Stomach smooth muscle (tissue), 2 donors: ENCODE measurements around the gene EDN3.

Source experiments
- H3K27ac ChIP-seq: one replicate; pipeline ENCODE4 v1.7.0; 2013; ENCODE audit warnings: mild to moderate bottlenecking, low read length, inconsistent platforms
- H3K27me3 ChIP-seq, 2 donors: one replicate each; pipeline ENCODE4 v1.7.0; 2013; ENCODE audit warnings: low read length in 2 of 2; ENCODE audit not compliant: insufficient read depth in 2 of 2, control insufficient read depth in 1 of 2
- H3K36me3 ChIP-seq, 2 donors: one replicate each; pipeline ENCODE4 v1.7.0; 2013; ENCODE audit warnings: low read length in 2 of 2; ENCODE audit not compliant: control insufficient read depth in 2 of 2, insufficient read depth in 2 of 2
- H3K4me1 ChIP-seq: one replicate; pipeline ENCODE4 v1.7.0; 2013; ENCODE audit warnings: low read length; ENCODE audit not compliant: control insufficient read depth, insufficient read depth
- H3K4me3 ChIP-seq, 2 donors: one replicate each; pipeline ENCODE4 v1.7.0; 2013; ENCODE audit warnings: low read length in 2 of 2
- H3K9ac ChIP-seq, 2 donors: one replicate each; pipeline ENCODE4 v1.7.0; 2013; ENCODE audit warnings: low read length in 2 of 2, mild to moderate bottlenecking in 1 of 2
- H3K9me3 ChIP-seq, 2 donors: one replicate each; pipeline ENCODE4 v1.7.0; 2013; ENCODE audit warnings: low read length in 2 of 2; ENCODE audit not compliant: control insufficient read depth in 2 of 2
- donor health status: healthy.
- donor health status: Pancreatic carcinoma.

Gene EDN3, protein sequence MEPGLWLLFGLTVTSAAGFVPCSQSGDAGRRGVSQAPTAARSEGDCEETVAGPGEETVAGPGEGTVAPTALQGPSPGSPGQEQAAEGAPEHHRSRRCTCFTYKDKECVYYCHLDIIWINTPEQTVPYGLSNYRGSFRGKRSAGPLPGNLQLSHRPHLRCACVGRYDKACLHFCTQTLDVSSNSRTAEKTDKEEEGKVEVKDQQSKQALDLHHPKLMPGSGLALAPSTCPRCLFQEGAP

DNA sequence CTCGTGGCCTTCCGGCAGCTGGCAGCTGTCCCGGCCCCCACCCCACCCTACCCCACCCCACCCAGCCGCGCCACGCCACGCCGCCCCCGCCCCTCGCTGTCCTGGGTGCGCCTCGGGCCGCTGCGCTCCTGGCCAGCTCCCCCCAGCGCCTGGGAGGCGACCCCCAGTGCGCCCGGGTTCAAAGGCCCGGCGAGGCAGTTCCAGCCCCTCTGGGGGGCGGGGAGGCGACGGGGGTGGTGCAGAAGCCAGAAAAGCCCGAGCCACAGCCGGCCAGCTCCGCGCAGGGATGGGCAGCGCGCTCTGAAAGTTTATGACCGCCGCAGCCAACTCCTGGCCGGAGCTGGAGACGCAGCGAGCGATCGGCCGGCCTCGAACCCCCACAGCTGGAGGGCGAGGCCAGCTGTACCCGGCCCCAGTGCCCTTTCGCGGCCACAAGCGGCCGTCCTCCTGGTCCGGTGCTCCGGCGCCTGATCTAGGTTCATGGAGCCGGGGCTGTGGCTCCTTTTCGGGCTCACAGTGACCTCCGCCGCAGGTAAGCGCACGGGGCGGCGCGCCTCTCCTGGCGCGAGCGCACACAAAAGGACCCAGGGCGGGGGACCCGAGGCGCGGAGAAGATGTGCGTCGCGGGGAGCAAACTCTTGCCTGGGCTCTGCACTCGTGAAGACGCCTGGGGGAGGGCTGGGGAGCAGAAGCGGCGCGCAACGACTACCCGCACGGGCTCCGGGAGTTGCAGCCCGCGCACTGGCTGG lies at the start of gene EDN3:
Gene EDN3 (plus strand): TSS at position 279 of the 749 bp plus-strand sequence. CDS start 202 bp downstream, at position 481.
- Histone ChIP-seq H3K4me3 (no peak within 1 kb of the TSS), H3K27ac (no peak within 1 kb of the TSS), H3K9me3 (no peaks in the 10 kb centered on the region), H3K36me3 (no peaks in the 10 kb centered on the region), H3K4me1 (no peaks in the 10 kb centered on the region), H3K27me3 (peaks cover 0 to 22% of the 10 kb centered on the region in 2 donors), H3K9ac (no peak within 1 kb of the TSS)

DNA sequence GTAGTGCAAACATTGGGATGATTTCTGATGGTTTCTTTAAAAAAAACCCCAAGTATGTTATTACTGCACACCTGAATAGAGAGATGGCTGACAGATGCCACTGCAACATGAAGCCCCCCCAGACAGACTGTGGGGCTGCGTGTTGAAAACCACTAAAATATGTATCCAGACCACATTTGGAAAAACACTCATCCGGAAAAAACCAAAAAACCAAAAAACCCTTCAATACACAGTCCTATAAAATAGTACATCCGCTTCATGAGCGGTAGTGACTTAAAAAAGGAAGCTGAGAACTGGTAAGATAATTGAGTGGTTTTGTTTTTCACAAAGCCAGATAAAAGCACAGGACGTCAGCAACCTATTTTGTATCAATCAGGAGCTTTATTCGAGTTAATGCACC lies 47.1 kb upstream of the EDN3 start:
- no peak overlapping the region for H3K27ac ChIP-seq
- peaks cover 3 to 6% of the 10 kb centered on the region in 2 donors for H3K27me3 ChIP-seq
- no peak overlapping the region for H3K9ac ChIP-seq
- H3K9me3 ChIP-seq = peaks cover 0 to 4% of the 10 kb centered on the region in 2 donors
- H3K4me1 ChIP-seq = no peaks in the 10 kb centered on the region
- no peak overlapping the region for H3K4me3 ChIP-seq
- H3K36me3 ChIP-seq = no peaks in the 10 kb centered on the region

- Histone ChIP-seq H3K27me3 (peaks cover 3 to 6% of the 10 kb centered on the region in 2 donors), H3K4me1 (no peaks in the 10 kb centered on the region), H3K27ac (no peak overlapping the region), H3K9me3 (peaks cover 0 to 4% of the 10 kb centered on the region in 2 donors), H3K4me3 (no peak overlapping the region), H3K36me3 (no peaks in the 10 kb centered on the region), H3K9ac (no peak overlapping the region)
Measured at GRCh38 chr20:59253779-59254319, 46.6 kb upstream of the EDN3 start.

- H3K27me3 ChIP-seq = peaks cover 3 to 4% of the 10 kb centered on the region in 2 donors
- no peaks in the 10 kb centered on the region for H3K4me1 ChIP-seq
- H3K9ac ChIP-seq = no peak overlapping the region
- H3K9me3 ChIP-seq = peaks cover 0 to 1% of the 10 kb centered on the region in 2 donors
- H3K36me3 ChIP-seq = no peaks in the 10 kb centered on the region
- H3K27ac ChIP-seq = no peak overlapping the region
- H3K4me3 ChIP-seq = no peak overlapping the region
Measured at GRCh38 chr20:59255256-59255655, 45.2 kb upstream of the EDN3 start.

- no peaks in the 10 kb centered on the region for H3K36me3 ChIP-seq
- peaks cover 3 to 6% of the 10 kb centered on the region in 2 donors for H3K27me3 ChIP-seq
- no peaks in the 10 kb centered on the region for H3K9me3 ChIP-seq
Measured at GRCh38 chr20:59258221-59258621, 42.2 kb upstream of the EDN3 start.

GRCh38 chr20:59259946-59260345 lies 40.5 kb upstream of the EDN3 start:
- no peak overlapping the region for H3K4me3 ChIP-seq
- no peak overlapping the region for H3K27ac ChIP-seq
- no peaks in the 10 kb centered on the region for H3K4me1 ChIP-seq
- no peaks in the 10 kb centered on the region for H3K36me3 ChIP-seq
- no peak overlapping the region for H3K9ac ChIP-seq
- H3K9me3 ChIP-seq = no peaks in the 10 kb centered on the region
- peaks cover 4 to 8% of the 10 kb centered on the region in 2 donors for H3K27me3 ChIP-seq

More at GRCh38 chr20:59258221-59258621, 42.2 kb upstream of the EDN3 start:
- H3K9ac ChIP-seq = no peak overlapping the region
- no peak overlapping the region for H3K27ac ChIP-seq
- no peaks in the 10 kb centered on the region for H3K4me1 ChIP-seq
- no peak overlapping the region for H3K4me3 ChIP-seq

DNA sequence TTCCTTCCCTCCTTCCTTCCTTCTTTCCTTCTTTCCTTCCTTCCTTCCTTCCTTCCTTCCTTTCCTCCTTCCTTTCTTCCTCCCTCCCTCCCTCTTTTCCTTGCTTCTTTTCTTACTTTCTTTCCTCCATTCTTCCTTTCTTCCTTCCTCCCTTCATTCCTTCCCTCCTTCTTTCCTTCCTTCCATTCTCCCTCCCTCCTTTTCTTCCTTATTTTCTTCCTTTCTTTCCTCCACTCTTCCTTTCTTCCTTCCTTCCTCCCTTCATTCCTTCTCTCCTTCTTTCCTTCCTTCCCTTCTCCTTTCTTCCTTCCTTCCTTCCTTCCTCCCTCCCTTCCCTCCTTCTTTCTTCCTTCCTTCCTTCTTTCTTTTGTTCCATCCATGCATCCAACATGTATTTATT lies 35.1 kb upstream of the EDN3 start:
- no peaks in the 10 kb centered on the region for H3K9me3 ChIP-seq
- peaks cover 4 to 11% of the 10 kb centered on the region in 2 donors for H3K27me3 ChIP-seq
- no peaks in the 10 kb centered on the region for H3K36me3 ChIP-seq
- H3K27ac ChIP-seq = no peak overlapping the region
- H3K9ac ChIP-seq = no peak overlapping the region
- H3K4me3 ChIP-seq = no peak overlapping the region
- no peaks in the 10 kb centered on the region for H3K4me1 ChIP-seq

DNA sequence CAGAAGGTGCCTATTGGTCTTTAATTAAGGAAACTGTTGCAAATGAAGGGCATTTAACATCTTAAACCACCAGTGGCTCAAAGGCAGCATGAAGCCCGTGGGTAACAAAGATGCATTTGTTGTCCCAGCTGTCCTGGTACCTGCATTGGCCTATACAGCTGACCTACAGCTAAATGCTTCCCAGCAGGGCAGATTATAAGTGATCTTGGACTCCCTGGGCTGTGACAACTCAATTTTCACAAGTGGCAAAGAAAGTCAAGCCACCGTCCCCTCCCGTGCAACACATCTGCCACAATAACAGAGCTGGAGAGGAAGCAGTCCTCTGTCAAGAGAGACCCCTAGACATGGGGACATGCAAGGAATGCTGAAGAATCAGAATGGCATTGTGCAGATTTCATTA lies 31.5 kb upstream of the EDN3 start:
- Histone ChIP-seq H3K27ac (no peak overlapping the region), H3K9me3 (no peaks in the 10 kb centered on the region), H3K9ac (no peak overlapping the region), H3K4me3 (no peak overlapping the region), H3K4me1 (no peaks in the 10 kb centered on the region), H3K36me3 (no peaks in the 10 kb centered on the region), H3K27me3 (peaks cover 0 to 9% of the 10 kb centered on the region in 2 donors)

- Histone ChIP-seq H3K9me3 (no peaks in the 10 kb centered on the region), H3K9ac (no peak overlapping the region), H3K36me3 (no peaks in the 10 kb centered on the region), H3K27me3 (peaks cover 0 to 11% of the 10 kb centered on the region in 2 donors), H3K4me3 (no peak overlapping the region), H3K27ac (no peak overlapping the region), H3K4me1 (no peaks in the 10 kb centered on the region)
Measured at GRCh38 chr20:59269411-59270025, 30.9 kb upstream of the EDN3 start.

DNA sequence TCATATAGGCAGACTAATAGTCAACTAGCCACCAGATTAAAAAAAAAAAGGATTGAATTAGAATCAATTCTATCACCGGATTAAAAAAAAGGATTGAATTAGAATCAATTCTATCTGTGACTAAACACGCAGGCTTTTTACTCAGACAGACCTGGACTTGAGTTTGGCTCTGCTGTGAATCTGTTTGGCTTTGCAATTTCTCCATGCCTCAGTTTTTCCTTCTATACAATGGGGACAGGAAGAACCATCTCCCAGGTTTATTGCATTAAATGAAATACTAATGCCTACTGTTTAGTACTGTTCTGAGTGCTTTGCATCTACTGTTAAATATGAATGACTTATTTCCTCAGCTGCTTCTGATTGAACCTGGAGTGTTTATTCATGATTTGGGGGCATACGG lies 30.0 kb upstream of the EDN3 start:
- H3K9me3 ChIP-seq = no peaks in the 10 kb centered on the region
- peaks cover 0 to 10% of the 10 kb centered on the region in 2 donors for H3K27me3 ChIP-seq
- no peak overlapping the region for H3K9ac ChIP-seq
- H3K4me3 ChIP-seq = no peak overlapping the region
- H3K36me3 ChIP-seq = no peaks in the 10 kb centered on the region
- H3K4me1 ChIP-seq = no peaks in the 10 kb centered on the region
- H3K27ac ChIP-seq = no peak overlapping the region
